ENCODE measurements around the gene SLC25A21. TPM values are rescaled to one million over a fixed set of nuclear protein-coding genes. Genes with fewer than 3 reads are reported as not detected.

Gene SLC25A21
- total RNA-seq, 1 experiment from 2014 or later, result 7.1 TPM

DNA sequence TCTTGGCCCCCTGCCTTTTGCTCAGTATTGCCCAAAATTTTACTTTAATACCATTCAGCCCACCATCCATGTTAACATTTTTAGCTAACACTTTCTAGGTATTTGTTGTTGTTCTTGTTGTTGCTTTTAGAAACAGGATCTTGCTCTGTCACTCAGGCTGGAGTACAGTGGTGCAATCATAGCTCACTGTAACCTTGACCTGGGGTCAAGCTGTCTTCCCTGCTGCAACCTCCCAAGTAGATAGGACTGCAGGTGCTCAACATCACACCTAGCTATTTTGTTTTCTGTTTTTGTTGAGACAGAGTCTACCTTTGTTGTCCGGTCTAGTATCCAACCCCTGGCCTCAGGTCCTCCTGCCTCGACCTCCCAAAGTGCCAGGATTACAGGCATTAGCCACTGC, 29.3 kb upstream of the SLC25A21 start:
- H3K27ac Mint-ChIP-seq, result no peak overlapping the region; a peak in 2 of 7 replicates
- no peak overlapping the region for H3K14ac ChIP-seq (ENCODE audit: insufficient read depth, low read length)
- no peak overlapping the region for H2AFZ ChIP-seq (ENCODE audit: low read length)
- no peak overlapping the region for H3K4ac ChIP-seq (ENCODE audit: low read depth, low read length)
- TF ChIP-seq, protein P1, sequence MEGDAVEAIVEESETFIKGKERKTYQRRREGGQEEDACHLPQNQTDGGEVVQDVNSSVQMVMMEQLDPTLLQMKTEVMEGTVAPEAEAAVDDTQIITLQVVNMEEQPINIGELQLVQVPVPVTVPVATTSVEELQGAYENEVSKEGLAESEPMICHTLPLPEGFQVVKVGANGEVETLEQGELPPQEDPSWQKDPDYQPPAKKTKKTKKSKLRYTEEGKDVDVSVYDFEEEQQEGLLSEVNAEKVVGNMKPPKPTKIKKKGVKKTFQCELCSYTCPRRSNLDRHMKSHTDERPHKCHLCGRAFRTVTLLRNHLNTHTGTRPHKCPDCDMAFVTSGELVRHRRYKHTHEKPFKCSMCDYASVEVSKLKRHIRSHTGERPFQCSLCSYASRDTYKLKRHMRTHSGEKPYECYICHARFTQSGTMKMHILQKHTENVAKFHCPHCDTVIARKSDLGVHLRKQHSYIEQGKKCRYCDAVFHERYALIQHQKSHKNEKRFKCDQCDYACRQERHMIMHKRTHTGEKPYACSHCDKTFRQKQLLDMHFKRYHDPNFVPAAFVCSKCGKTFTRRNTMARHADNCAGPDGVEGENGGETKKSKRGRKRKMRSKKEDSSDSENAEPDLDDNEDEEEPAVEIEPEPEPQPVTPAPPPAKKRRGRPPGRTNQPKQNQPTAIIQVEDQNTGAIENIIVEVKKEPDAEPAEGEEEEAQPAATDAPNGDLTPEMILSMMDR (conservative IDR thresholded peaks at IDR 0.05), result no peak
- no peaks in the 10 kb centered on the region for H3K27me3 Mint-ChIP-seq (ENCODE audit: low read depth)
- H3T11ph ChIP-seq (ENCODE audit: low read length), result no peak overlapping the region
- no peak overlapping the region for H4K5ac ChIP-seq (ENCODE audit: insufficient read length, low read depth, low read length)
- H3K79me1 ChIP-seq (ENCODE audit: insufficient read depth, low read depth, low read length, poor library complexity, severe bottlenecking), result peaks cover 6% of the 10 kb centered on the region
- no peak overlapping the region for H4K91ac ChIP-seq (ENCODE audit: insufficient read length, low read depth, low read length)
- no peak overlapping the region for H3K56ac ChIP-seq (ENCODE audit: insufficient read length, low read depth, low read length)
- H3K4me3 Mint-ChIP-seq, result no peak overlapping the region
- H3K36me3 Mint-ChIP-seq (ENCODE audit: insufficient read depth in 1 of 3, low read depth in 3 of 3), result peaks cover 29 to 30% (median 30%) of the 10 kb centered on the region in 3 experiments
- peaks cover 5% of the 10 kb centered on the region; the same call in 1 of the 2 replicates for H3K79me2 ChIP-seq (ENCODE audit: insufficient read depth, low read length)
- no peak overlapping the region for H2BK12ac ChIP-seq (ENCODE audit: insufficient read length, low read depth, low read length)
- no CpG with 5 or more reads among the region's 2 CpGs for WGBS (ENCODE audit: extremely low coverage, insufficient read length, low lambda C conversion rate)
- H3K9me3 ChIP-seq (ENCODE audit: control insufficient read depth, low read depth, low read length), result peaks cover 9% of the 10 kb centered on the region
- H3K23ac ChIP-seq (ENCODE audit: insufficient read length, low read depth, low read length), result no peak overlapping the region
- no peaks in the 10 kb centered on the region for H3K27me3 ChIP-seq (ENCODE audit: insufficient read depth, low read length)
- H2BK120ac ChIP-seq (ENCODE audit: low read depth, low read length, poor library complexity, severe bottlenecking), result no peak overlapping the region
- H4K8ac ChIP-seq (replicated peaks; ENCODE audit: insufficient read length, low read depth, low read length), result no peak overlapping the region
- no peak overlapping the region for H2BK20ac ChIP-seq (ENCODE audit: low read depth, low read length, poor library complexity, severe bottlenecking)
- H2BK15ac ChIP-seq (ENCODE audit: low read depth, low read length), result no peak overlapping the region
- peaks cover 19 to 29% of the 10 kb centered on the region in 2 experiments for H3K4me1 Mint-ChIP-seq
- peaks cover 29 to 30% of the 10 kb centered on the region in 2 experiments for H3K9me3 Mint-ChIP-seq
- no peak overlapping the region for H3K18ac ChIP-seq (ENCODE audit: insufficient read length, low read depth, low read length)
- no peak overlapping the region for H3K9ac ChIP-seq (ENCODE audit: extremely low read depth, insufficient read length, low read length)
- H4K20me1 ChIP-seq (ENCODE audit: control insufficient read depth, insufficient read depth, insufficient read length), result no peaks in the 10 kb centered on the region
- peaks cover 11% of the 10 kb centered on the region for H3K23me2 ChIP-seq (ENCODE audit: insufficient read length, low read depth, low read length, poor library complexity, severe bottlenecking)
- H3K4me2 ChIP-seq (ENCODE audit: insufficient read depth, insufficient read length, low read length), result no peak overlapping the region
- no peak for DNase-seq
- no peak overlapping the region for H2AK5ac ChIP-seq (ENCODE audit: insufficient read length, low read length)
- H3K27ac ChIP-seq (ENCODE audit: insufficient read length, low read depth, low read length), result no peak overlapping the region
- H3K4me1 ChIP-seq (ENCODE audit: insufficient read depth, low read length), result no peaks in the 10 kb centered on the region; the same call in 1 of the 2 replicates
- H2BK5ac ChIP-seq (ENCODE audit: insufficient read length, low read length), result no peak overlapping the region

All from H9 (cell line).